Mononuclear cell (primary cell): ENCODE data around the gene CDH8. TPM values are rescaled to one million over a fixed set of nuclear protein-coding genes. Genes with fewer than 3 reads are reported as not detected.

Experiments used
- H3K27me3 ChIP-seq: 2 replicates; pipeline ENCODE4 v1.6.0; 2011; ENCODE audit warnings: low read length, control low read depth; ENCODE audit not compliant: insufficient read depth
- H3K4me1 ChIP-seq: 2 replicates; pipeline ENCODE4 v1.5.1; 2011; ENCODE audit warnings: mild to moderate bottlenecking, low read length, control low read depth; ENCODE audit not compliant: insufficient read depth
- H3K4me3 ChIP-seq: 2 replicates; pipeline ENCODE4 v1.5.1; 2011; ENCODE audit warnings: mild to moderate bottlenecking, low read length, moderate library complexity
- H3K9me3 ChIP-seq: 2 replicates; pipeline ENCODE4 v1.5.1; 2011; ENCODE audit warnings: low read depth, mild to moderate bottlenecking, control low read depth, low read length
- total RNA-seq: library from RNA; depleted of rRNA; stranded (reverse); fragments of >200 nt; gene quantifications from one replicate; pipeline ENCODE4 v1.2.3, GENCODE V29; 2012

The CDH8 gene
- not detected for total RNA-seq

- H3K4me3 ChIP-seq = no peak within 1 kb of the TSS
- no peaks in the 10 kb centered on the region for H3K4me1 ChIP-seq
- H3K9me3 ChIP-seq = no peaks in the 10 kb centered on the region
- H3K27me3 ChIP-seq = peaks cover 36% of the 10 kb centered on the region
These were observed at the start of gene CDH8 for GRCh38 chr16:62036101-62036801. CDH8 (minus strand) TSS chr16:62036438; CDS start chr16:62021403, 15,035 bp downstream.

DNA sequence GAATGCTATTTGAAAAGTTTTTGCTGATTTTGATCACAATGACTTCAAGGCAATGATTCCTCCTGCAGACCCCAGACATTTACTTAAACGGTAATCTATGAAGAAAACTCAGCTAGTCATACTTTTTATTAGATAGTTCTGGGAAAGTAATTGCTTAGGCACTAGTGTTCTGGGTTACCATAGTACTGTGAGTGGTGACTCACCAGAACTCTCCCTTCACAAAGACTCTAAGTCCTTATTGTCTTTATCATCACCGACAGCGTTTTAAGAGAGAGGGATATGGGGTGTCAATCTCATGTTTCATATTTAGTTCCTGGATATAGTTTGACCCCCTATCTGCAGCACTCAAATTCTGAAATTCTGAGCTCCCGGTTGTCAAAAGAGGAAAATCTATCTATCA, 43.0 kb upstream of the CDH8 start:
- Histone ChIP-seq H3K27me3 (no peaks in the 10 kb centered on the region), H3K9me3 (no peaks in the 10 kb centered on the region), H3K4me1 (no peaks in the 10 kb centered on the region), H3K4me3 (no peak overlapping the region)

GRCh38 chr16:62077998-62078397, 41.8 kb upstream of the CDH8 start:
- Histone ChIP-seq H3K9me3 (no peaks in the 10 kb centered on the region), H3K4me1 (no peaks in the 10 kb centered on the region), H3K27me3 (no peaks in the 10 kb centered on the region), H3K4me3 (no peak overlapping the region)

- Histone ChIP-seq H3K9me3 (no peaks in the 10 kb centered on the region), H3K4me1 (no peaks in the 10 kb centered on the region), H3K27me3 (no peaks in the 10 kb centered on the region), H3K4me3 (no peak overlapping the region)
These were observed 40.6 kb upstream of the CDH8 start for GRCh38 chr16:62076886-62077285.

GRCh38 chr16:62068747-62069146, 32.5 kb upstream of the CDH8 start:
- Histone ChIP-seq H3K4me1 (no peaks in the 10 kb centered on the region), H3K9me3 (no peaks in the 10 kb centered on the region), H3K27me3 (no peaks in the 10 kb centered on the region), H3K4me3 (no peak overlapping the region)

DNA sequence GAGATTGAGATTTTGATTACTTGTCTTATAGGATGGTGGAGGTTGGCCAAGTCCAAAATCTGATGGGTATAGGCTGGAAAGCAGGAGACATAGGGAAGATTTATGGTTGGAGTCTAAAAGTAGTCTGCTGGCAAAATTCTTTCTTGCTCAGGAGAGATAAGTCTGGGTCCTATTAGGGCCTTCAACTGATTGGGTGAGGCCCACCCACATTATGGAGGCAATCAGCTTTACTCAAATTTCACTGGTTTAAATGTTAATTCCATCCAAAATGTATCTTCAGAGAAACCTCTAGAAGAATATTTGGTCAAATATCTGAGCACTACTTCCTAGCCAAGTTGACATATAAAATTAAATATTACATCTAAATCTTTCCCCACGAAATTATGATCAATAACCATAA, 31.7 kb upstream of the CDH8 start:
- Histone ChIP-seq H3K9me3 (no peaks in the 10 kb centered on the region), H3K27me3 (no peaks in the 10 kb centered on the region), H3K4me3 (no peak overlapping the region), H3K4me1 (no peaks in the 10 kb centered on the region)

- Histone ChIP-seq H3K27me3 (no peaks in the 10 kb centered on the region), H3K4me3 (no peak overlapping the region), H3K9me3 (no peaks in the 10 kb centered on the region), H3K4me1 (no peaks in the 10 kb centered on the region)
These were observed 30.9 kb upstream of the CDH8 start for GRCh38 chr16:62067182-62067581.

GRCh38 chr16:62066747-62067146, 30.5 kb upstream of the CDH8 start:
- Histone ChIP-seq H3K4me1 (no peaks in the 10 kb centered on the region), H3K9me3 (no peaks in the 10 kb centered on the region), H3K4me3 (no peak overlapping the region), H3K27me3 (no peaks in the 10 kb centered on the region)

- Histone ChIP-seq H3K4me1 (no peaks in the 10 kb centered on the region), H3K27me3 (no peaks in the 10 kb centered on the region), H3K4me3 (no peak overlapping the region), H3K9me3 (no peaks in the 10 kb centered on the region)
These were observed 27.9 kb upstream of the CDH8 start for GRCh38 chr16:62064173-62064572.

DNA sequence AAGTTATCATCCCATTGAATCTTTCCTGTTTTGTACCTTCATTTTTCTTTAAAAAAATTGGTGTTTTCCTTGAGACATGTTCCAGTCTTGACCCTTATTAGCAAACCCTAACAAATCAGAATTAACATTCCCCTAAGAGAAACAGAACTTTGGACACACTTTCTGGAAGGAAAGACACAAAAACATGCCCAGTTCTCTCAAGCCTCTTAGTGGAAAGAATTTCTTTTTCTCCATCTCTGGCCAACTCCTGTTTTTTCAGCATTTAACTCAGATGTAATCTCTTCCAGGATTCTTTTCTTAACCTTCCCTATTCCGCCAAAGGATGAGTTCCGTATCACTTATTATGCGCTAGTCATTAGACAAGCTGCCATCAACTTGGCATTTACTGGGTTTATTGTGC, 23.9 kb upstream of the CDH8 start:
- Histone ChIP-seq H3K4me3 (no peak overlapping the region), H3K4me1 (no peaks in the 10 kb centered on the region), H3K9me3 (no peaks in the 10 kb centered on the region), H3K27me3 (no peaks in the 10 kb centered on the region)

DNA sequence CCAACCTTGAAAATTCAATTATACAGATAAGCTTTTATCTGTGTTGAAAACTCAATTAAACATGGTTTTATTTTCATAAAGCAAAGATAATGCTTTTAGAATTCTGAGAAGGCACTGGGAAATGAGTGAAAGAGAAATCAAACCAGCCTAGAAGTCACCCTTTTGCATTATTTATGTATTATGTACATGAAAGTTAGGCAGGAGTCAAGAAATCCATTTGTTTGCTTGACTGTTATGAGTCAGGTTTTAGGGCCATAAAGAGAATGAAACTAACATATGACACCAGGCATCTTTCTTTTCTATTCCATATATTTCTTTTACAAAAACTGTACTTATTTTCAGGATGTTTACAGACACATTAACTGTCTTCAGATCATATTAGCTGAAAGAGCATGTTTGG, 23.3 kb upstream of the CDH8 start:
- no peaks in the 10 kb centered on the region for H3K9me3 ChIP-seq
- H3K4me1 ChIP-seq = no peaks in the 10 kb centered on the region
- no peak overlapping the region for H3K4me3 ChIP-seq
- H3K27me3 ChIP-seq = no peaks in the 10 kb centered on the region

- no peak overlapping the region for H3K4me3 ChIP-seq
- H3K9me3 ChIP-seq = no peaks in the 10 kb centered on the region
- H3K27me3 ChIP-seq = no peaks in the 10 kb centered on the region
- no peaks in the 10 kb centered on the region for H3K4me1 ChIP-seq
These were observed 22.2 kb upstream of the CDH8 start for GRCh38 chr16:62058412-62058811.

- Histone ChIP-seq H3K9me3 (no peaks in the 10 kb centered on the region), H3K4me3 (no peak overlapping the region), H3K27me3 (no peaks in the 10 kb centered on the region), H3K4me1 (no peaks in the 10 kb centered on the region)
These were observed 15.7 kb upstream of the CDH8 start for GRCh38 chr16:62051942-62052341.

DNA sequence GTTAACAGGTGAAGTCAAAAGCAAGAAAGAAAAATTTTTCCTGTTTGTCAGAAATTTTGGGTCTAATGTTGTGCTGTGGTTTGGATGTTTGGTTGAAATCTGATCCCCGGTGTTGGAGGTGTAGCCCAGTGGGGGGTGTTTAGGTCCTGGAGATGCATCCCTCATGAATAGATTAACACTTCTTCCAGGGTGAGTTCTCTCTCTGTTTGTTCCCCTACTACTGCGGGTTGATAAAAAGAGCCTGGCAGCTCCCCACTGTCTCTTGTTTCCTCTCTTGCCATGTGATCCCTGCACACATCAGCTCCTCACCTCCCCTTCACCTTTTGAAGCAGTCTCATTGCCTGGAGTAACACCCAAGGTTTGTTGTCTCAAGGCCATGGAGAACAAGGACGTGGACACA, 14.6 kb upstream of the CDH8 start:
- Histone ChIP-seq H3K27me3 (no peaks in the 10 kb centered on the region), H3K9me3 (no peaks in the 10 kb centered on the region), H3K4me1 (no peaks in the 10 kb centered on the region), H3K4me3 (no peak overlapping the region)

GRCh38 chr16:62046801-62047200, 10.6 kb upstream of the CDH8 start:
- Histone ChIP-seq H3K9me3 (no peaks in the 10 kb centered on the region), H3K4me3 (no peak overlapping the region), H3K4me1 (no peaks in the 10 kb centered on the region), H3K27me3 (no peaks in the 10 kb centered on the region)

GRCh38 chr16:62041401-62041800, 5.2 kb upstream of the CDH8 start:
- Histone ChIP-seq H3K4me1 (no peaks in the 10 kb centered on the region), H3K9me3 (no peaks in the 10 kb centered on the region)

More at GRCh38 chr16:62041401-62041800, 5.2 kb upstream of the CDH8 start:
- Histone ChIP-seq H3K27me3 (peaks cover 8% of the 10 kb centered on the region), H3K4me3 (no peak overlapping the region)
